ENCODE results near the gene LRP1-AS.

Gene LRP1-AS

GRCh38 chr12:57099047-57099714 is 48.2 kb downstream of the LRP1-AS start:
- DNase-seq (ENCODE audit: extremely low read depth, insufficient read length) = no peak
- no peak overlapping the region for H3K4me3 ChIP-seq (replicated peaks; ENCODE audit: low read depth, low read length)
- no peak for TF ChIP-seq CTCF (IDR thresholded peaks at IDR 0.05; ENCODE audit: insufficient read depth, low read length, poor library complexity, severe bottlenecking)
- H3K36me3 ChIP-seq (ENCODE audit: control insufficient read depth, insufficient read depth, low read length) = peaks cover 43% of the 10 kb centered on the region
- H3K27me3 ChIP-seq (replicated peaks; ENCODE audit: control insufficient read depth, insufficient read depth, low read length) = no peaks in the 10 kb centered on the region

- DNase-seq (ENCODE audit: extremely low read depth, insufficient read length) = no peak
- Histone ChIP-seq H3K4me3 (replicated peaks; ENCODE audit: low read depth, low read length) (no peak overlapping the region), H3K27me3 (replicated peaks; ENCODE audit: control insufficient read depth, insufficient read depth, low read length) (no peaks in the 10 kb centered on the region), H3K36me3 (ENCODE audit: control insufficient read depth, insufficient read depth, low read length) (peaks cover 42% of the 10 kb centered on the region)
- no peak for TF ChIP-seq CTCF (IDR thresholded peaks at IDR 0.05; ENCODE audit: insufficient read depth, low read length, poor library complexity, severe bottlenecking)
These were observed 48.9 kb downstream of the LRP1-AS start for GRCh38 chr12:57098546-57098945.

- Histone ChIP-seq H3K27me3 (replicated peaks; ENCODE audit: control insufficient read depth, insufficient read depth, low read length) (no peaks in the 10 kb centered on the region), H3K4me3 (replicated peaks; ENCODE audit: low read depth, low read length) (no peak overlapping the region), H3K36me3 (ENCODE audit: control insufficient read depth, insufficient read depth, low read length) (peaks cover 43% of the 10 kb centered on the region)
- DNase-seq (ENCODE audit: extremely low read depth, insufficient read length) = no peak
- no peak for TF ChIP-seq CTCF (IDR thresholded peaks at IDR 0.05; ENCODE audit: insufficient read depth, low read length, poor library complexity, severe bottlenecking)
These were observed 49.9 kb downstream of the LRP1-AS start for GRCh38 chr12:57097554-57097835.

GRCh38 chr12:57096748-57097553 is 50.5 kb downstream of the LRP1-AS start:
- Histone ChIP-seq H3K27me3 (replicated peaks; ENCODE audit: control insufficient read depth, insufficient read depth, low read length) (no peaks in the 10 kb centered on the region), H3K4me3 (replicated peaks; ENCODE audit: low read depth, low read length) (no peak overlapping the region), H3K36me3 (ENCODE audit: control insufficient read depth, insufficient read depth, low read length) (peaks cover 40% of the 10 kb centered on the region)
- no peak for TF ChIP-seq CTCF (IDR thresholded peaks at IDR 0.05; ENCODE audit: insufficient read depth, low read length, poor library complexity, severe bottlenecking)
- no peak for DNase-seq (ENCODE audit: extremely low read depth, insufficient read length)

DNA sequence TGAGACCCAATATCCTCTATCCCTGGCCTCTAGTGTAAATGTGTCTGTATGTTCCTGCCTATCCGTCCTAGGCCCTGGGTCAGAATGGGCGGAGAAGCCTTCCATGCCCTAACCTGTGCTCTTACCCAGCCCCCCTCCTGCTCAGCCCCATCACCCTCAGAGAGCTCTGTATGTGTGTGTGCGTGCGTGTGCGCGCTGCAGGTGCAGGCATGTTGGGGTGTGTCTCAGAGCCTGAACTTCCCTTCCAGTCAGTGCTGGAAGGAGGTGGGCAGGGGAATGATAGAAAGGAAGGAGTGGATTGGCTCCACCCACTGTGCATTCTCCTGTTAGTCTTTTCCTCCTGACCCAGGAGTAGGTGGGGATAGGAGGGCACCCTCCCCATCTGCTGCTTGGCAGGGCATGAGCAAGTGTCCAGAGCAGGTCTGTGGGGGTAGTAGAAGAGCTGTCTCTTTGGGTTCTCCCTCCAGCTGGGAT is 51.3 kb downstream of the LRP1-AS start:
- TF ChIP-seq CTCF (IDR thresholded peaks at IDR 0.05; ENCODE audit: insufficient read depth, low read length, poor library complexity, severe bottlenecking) = no peak
- H3K27me3 ChIP-seq (replicated peaks; ENCODE audit: control insufficient read depth, insufficient read depth, low read length) = no peaks in the 10 kb centered on the region
- DNase-seq (ENCODE audit: extremely low read depth, insufficient read length) = no peak
- no peak overlapping the region for H3K4me3 ChIP-seq (replicated peaks; ENCODE audit: low read depth, low read length)
- peaks cover 38% of the 10 kb centered on the region for H3K36me3 ChIP-seq (ENCODE audit: control insufficient read depth, insufficient read depth, low read length)

Measured in GM06990 (cell line).